SJCRH30 (cell line): Measurements from ENCODE around the gene PLA2G4F. TPM values are rescaled to one million over a fixed set of nuclear protein-coding genes. Genes with fewer than 3 reads are reported as not detected.
A peak's percentile ranks its signal among the peaks of the same experiment; 100 is the strongest.

ENCODE experiments used
- DNase-seq, 2 experiments: peaks; one replicate each; pipeline ENCODE4 v3.0.0-alpha.2; 2015 to 2020
- H3K27ac ChIP-seq: fragments of 250-450 bp; sonication (Bioruptor Pico); 2 replicates; pipeline ENCODE4 v1.5.1; 2020; ENCODE audit warnings: mild to moderate bottlenecking, moderate library complexity
- H3K27me3 ChIP-seq: fragments of 250-450 bp; sonication (Bioruptor Pico); 2 replicates; pipeline ENCODE4 v1.5.1; 2020; ENCODE audit warnings: mild to moderate bottlenecking, moderate library complexity
- H3K36me3 ChIP-seq: fragments of 250-450 bp; sonication (Bioruptor Pico); 2 replicates; pipeline ENCODE4 v1.5.1; 2020; ENCODE audit warnings: mild to moderate bottlenecking, moderate library complexity
- H3K4me1 ChIP-seq: fragments of 250-450 bp; sonication (Bioruptor Pico); 2 replicates; pipeline ENCODE4 v1.5.1; 2020; ENCODE audit warnings: mild to moderate bottlenecking, moderate library complexity
- H3K4me3 ChIP-seq: fragments of 250-450 bp; sonication (Bioruptor Pico); 2 replicates; pipeline ENCODE4 v1.5.1; 2020; ENCODE audit warnings: mild to moderate bottlenecking, moderate library complexity
- H3K9me3 ChIP-seq: fragments of 250-450 bp; sonication (Bioruptor Pico); replicated peaks from 2 replicates; pipeline ENCODE4 v1.5.1; 2020; ENCODE audit warnings: mild to moderate bottlenecking, moderate library complexity
- total RNA-seq: library from RNA; depleted of rRNA; stranded (reverse); fragments of >200 nt; shearing (Covaris generic); gene quantifications from 2 replicates; pipeline ENCODE4 v1.2.3, GENCODE V29; 2014; rRNA removed

The PLA2G4F gene
- not detected in 2 replicates for total RNA-seq

- peaks cover 6% of the 10 kb centered on the region; the same call in 1 of the 2 replicates for H3K4me1 ChIP-seq
- H3K36me3 ChIP-seq, result peaks cover 10% of the 10 kb centered on the region; the same call in 1 of the 2 replicates
- no peak for DNase-seq
- H3K27ac ChIP-seq, result no peak within 1 kb of the TSS
- H3K27me3 ChIP-seq, result no peaks in the 10 kb centered on the region
- no peaks in the 10 kb centered on the region for H3K9me3 ChIP-seq
- H3K4me3 ChIP-seq, result no peak within 1 kb of the TSS
Observed at GRCh38 chr15:42156243-42156922, at the start of gene PLA2G4F. Gene PLA2G4F, minus strand, starts transcription at chr15:42156636. Its CDS starts 87 bp downstream, at chr15:42156549.

- Histone ChIP-seq H3K27me3 (no peaks in the 10 kb centered on the region), H3K9me3 (no peaks in the 10 kb centered on the region), H3K36me3 (peaks cover 5% of the 10 kb centered on the region; the same call in 1 of the 2 replicates), H3K4me3 (no peak overlapping the region), H3K27ac (no peak overlapping the region), H3K4me1 (peaks cover 18% of the 10 kb centered on the region)
- no peak for DNase-seq
Observed at GRCh38 chr15:42203891-42204290, 47.5 kb upstream of the PLA2G4F start.

GRCh38 chr15:42202653-42203052 lies 46.2 kb upstream of the PLA2G4F start:
- no peaks in the 10 kb centered on the region for H3K9me3 ChIP-seq
- no peak overlapping the region for H3K4me3 ChIP-seq
- H3K27me3 ChIP-seq, result no peaks in the 10 kb centered on the region
- no peak overlapping the region for H3K27ac ChIP-seq
- H3K36me3 ChIP-seq, result no peaks in the 10 kb centered on the region
- H3K4me1 ChIP-seq, result peaks cover 13% of the 10 kb centered on the region
- no peak for DNase-seq

- Histone ChIP-seq H3K27ac (no peak overlapping the region), H3K9me3 (peaks cover under 1% of the 10 kb centered on the region; the same call in 1 of the 2 replicates), H3K36me3 (no peaks in the 10 kb centered on the region; the same call in 1 of the 2 replicates), H3K4me3 (no peak overlapping the region), H3K27me3 (no peaks in the 10 kb centered on the region), H3K4me1 (peaks cover 8% of the 10 kb centered on the region)
- no peak for DNase-seq
Observed at GRCh38 chr15:42201801-42202200, 45.4 kb upstream of the PLA2G4F start.

GRCh38 chr15:42199126-42199525 lies 42.7 kb upstream of the PLA2G4F start:
- no peaks in the 10 kb centered on the region for H3K4me1 ChIP-seq
- H3K27ac ChIP-seq, result no peak overlapping the region
- peaks cover 6% of the 10 kb centered on the region; the same call in 1 of the 2 replicates for H3K9me3 ChIP-seq

GRCh38 chr15:42198516-42198915 lies 42.1 kb upstream of the PLA2G4F start:
- no peak for DNase-seq
- Histone ChIP-seq H3K36me3 (peaks cover 3% of the 10 kb centered on the region), H3K9me3 (peaks cover 6% of the 10 kb centered on the region; the same call in 1 of the 2 replicates), H3K4me3 (no peak overlapping the region), H3K27ac (no peak overlapping the region), H3K27me3 (no peaks in the 10 kb centered on the region), H3K4me1 (no peaks in the 10 kb centered on the region)

More at GRCh38 chr15:42199126-42199525, 42.7 kb upstream of the PLA2G4F start:
- Histone ChIP-seq H3K4me3 (no peak overlapping the region), H3K27me3 (no peaks in the 10 kb centered on the region), H3K36me3 (peaks cover 3% of the 10 kb centered on the region; the same call in 1 of the 2 replicates)
- DNase-seq, result no peak

- peaks cover 5% of the 10 kb centered on the region for H3K36me3 ChIP-seq
- no peaks in the 10 kb centered on the region for H3K27me3 ChIP-seq
- peaks cover 6% of the 10 kb centered on the region; the same call in 1 of the 2 replicates for H3K9me3 ChIP-seq
- H3K27ac ChIP-seq, result no peak overlapping the region
- DNase-seq, result no peak
- no peaks in the 10 kb centered on the region for H3K4me1 ChIP-seq
- no peak overlapping the region for H3K4me3 ChIP-seq
Observed at GRCh38 chr15:42194513-42194912, 38.1 kb upstream of the PLA2G4F start.

GRCh38 chr15:42193383-42193782 lies 36.9 kb upstream of the PLA2G4F start:
- Histone ChIP-seq H3K4me1 (no peaks in the 10 kb centered on the region), H3K36me3 (peaks cover 12% of the 10 kb centered on the region), H3K27me3 (no peaks in the 10 kb centered on the region), H3K4me3 (no peak overlapping the region), H3K27ac (no peak overlapping the region), H3K9me3 (peaks cover 6% of the 10 kb centered on the region; the same call in 1 of the 2 replicates)
- no peak for DNase-seq

GRCh38 chr15:42191610-42192346 lies 35.3 kb upstream of the PLA2G4F start:
- Histone ChIP-seq H3K27me3 (no peaks in the 10 kb centered on the region), H3K9me3 (peaks cover 6% of the 10 kb centered on the region; the same call in 1 of the 2 replicates), H3K4me1 (no peaks in the 10 kb centered on the region), H3K4me3 (no peak overlapping the region), H3K27ac (no peak overlapping the region), H3K36me3 (peaks cover 18% of the 10 kb centered on the region)
- no peak for DNase-seq

- no peak for DNase-seq
- peaks cover 20% of the 10 kb centered on the region for H3K36me3 ChIP-seq
- H3K4me1 ChIP-seq, result no peaks in the 10 kb centered on the region
- no peak overlapping the region for H3K4me3 ChIP-seq
- no peaks in the 10 kb centered on the region for H3K27me3 ChIP-seq
- no peak overlapping the region for H3K27ac ChIP-seq
- no peaks in the 10 kb centered on the region for H3K9me3 ChIP-seq
Observed at GRCh38 chr15:42190370-42190769, 33.9 kb upstream of the PLA2G4F start.

GRCh38 chr15:42185801-42186200 lies 29.4 kb upstream of the PLA2G4F start:
- H3K27ac ChIP-seq, result no peak overlapping the region

GRCh38 chr15:42184736-42185135 lies 28.3 kb upstream of the PLA2G4F start:
- DNase-seq, result peak; percentile 70 to 79
- H3K27me3 ChIP-seq, result no peaks in the 10 kb centered on the region
- no peak overlapping the region for H3K4me3 ChIP-seq
- peaks cover 16% of the 10 kb centered on the region for H3K4me1 ChIP-seq
- H3K9me3 ChIP-seq, result no peaks in the 10 kb centered on the region
- H3K27ac ChIP-seq, result peak overlapping the region; percentile 64
- peaks cover 39% of the 10 kb centered on the region for H3K36me3 ChIP-seq

More at GRCh38 chr15:42185801-42186200, 29.4 kb upstream of the PLA2G4F start:
- no peak overlapping the region for H3K4me3 ChIP-seq
- no peaks in the 10 kb centered on the region for H3K9me3 ChIP-seq
- H3K36me3 ChIP-seq, result peaks cover 32% of the 10 kb centered on the region
- H3K4me1 ChIP-seq, result peaks cover 16% of the 10 kb centered on the region
- no peaks in the 10 kb centered on the region for H3K27me3 ChIP-seq
- no peak for DNase-seq

GRCh38 chr15:42184296-42184695 lies 27.9 kb upstream of the PLA2G4F start:
- H3K27me3 ChIP-seq, result no peaks in the 10 kb centered on the region
- peak; percentile 80 to 82 for DNase-seq
- peaks cover 16% of the 10 kb centered on the region for H3K4me1 ChIP-seq
- no peaks in the 10 kb centered on the region for H3K9me3 ChIP-seq
- H3K4me3 ChIP-seq, result no peak overlapping the region
- peak overlapping the region; percentile 64 for H3K27ac ChIP-seq
- peaks cover 41% of the 10 kb centered on the region for H3K36me3 ChIP-seq

- Histone ChIP-seq H3K27me3 (no peaks in the 10 kb centered on the region), H3K4me3 (no peak overlapping the region), H3K4me1 (peaks cover 16% of the 10 kb centered on the region), H3K27ac (no peak overlapping the region), H3K36me3 (peaks cover 36% of the 10 kb centered on the region), H3K9me3 (no peaks in the 10 kb centered on the region)
- DNase-seq, result no peak
Observed at GRCh38 chr15:42182961-42183360, 26.5 kb upstream of the PLA2G4F start.

- no peak for DNase-seq
- no peak overlapping the region for H3K27ac ChIP-seq
Observed at GRCh38 chr15:42182328-42182886, 26.0 kb upstream of the PLA2G4F start.

More at GRCh38 chr15:42182328-42182886, 26.0 kb upstream of the PLA2G4F start:
- peaks cover 16% of the 10 kb centered on the region for H3K4me1 ChIP-seq
- H3K36me3 ChIP-seq, result peaks cover 40% of the 10 kb centered on the region
- no peak overlapping the region for H3K4me3 ChIP-seq
- no peaks in the 10 kb centered on the region for H3K9me3 ChIP-seq
- no peaks in the 10 kb centered on the region for H3K27me3 ChIP-seq
